DOHH2 (cell line): ENCODE results near the gene EHBP1L1.

ENCODE experiments used
- H3F3A ChIP-seq: fragments of 200-600 bp; sonication (generic), shearing (Covaris generic); 2 replicates; pipeline ENCODE4 v1.6.0; 2016; ENCODE audit warnings: antibody characterized with exemption, mild to moderate bottlenecking; ENCODE audit not compliant: control insufficient read depth, insufficient read depth
- H3K27ac ChIP-seq: fragments of 200-600 bp; sonication (generic); 2 replicates; pipeline ENCODE4 v1.5.1; 2014; ENCODE audit warnings: low read depth, mild to moderate bottlenecking, low read length, moderate library complexity
- H3K27me3 ChIP-seq: fragments of 200-600 bp; sonication (generic); 2 replicates; pipeline ENCODE4 v1.6.1; 2014; ENCODE audit warnings: mild to moderate bottlenecking, low read length, mixed read lengths; ENCODE audit not compliant: control insufficient read depth
- H3K36me3 ChIP-seq: fragments of 200-600 bp; sonication (generic); 2 replicates; pipeline ENCODE4 v1.6.1; 2014; ENCODE audit warnings: mild to moderate bottlenecking, low read length, moderate library complexity, mixed read lengths; ENCODE audit not compliant: control insufficient read depth
- H3K4me1 ChIP-seq: fragments of 200-600 bp; sonication (generic); 2 replicates; pipeline ENCODE4 v1.6.1; 2014; ENCODE audit warnings: mild to moderate bottlenecking, low read length, mixed read lengths; ENCODE audit not compliant: control insufficient read depth
- H3K4me2 ChIP-seq: fragments of 200-600 bp; sonication (generic); 2 replicates; pipeline ENCODE4 v1.6.0; 2014; ENCODE audit warnings: mild to moderate bottlenecking, low read length, moderate library complexity
- H3K4me3 ChIP-seq: fragments of 200-600 bp; sonication (generic); 2 replicates; pipeline ENCODE4 v1.5.1; 2014; ENCODE audit warnings: mild to moderate bottlenecking, low read length, mixed read lengths
- H3K79me2 ChIP-seq: fragments of 200-600 bp; sonication (generic); 2 replicates; pipeline ENCODE4 v1.6.1; 2014; ENCODE audit warnings: mild to moderate bottlenecking, low read length, mixed read lengths; ENCODE audit not compliant: control insufficient read depth
- H3K9me2 ChIP-seq: fragments of 200-600 bp; sonication (generic); replicated peaks from 2 replicates; pipeline ENCODE4 v1.6.1; 2014; ENCODE audit warnings: mild to moderate bottlenecking, low read length, mixed read lengths; ENCODE audit not compliant: control insufficient read depth
- H3K9me3 ChIP-seq: fragments of 200-600 bp; sonication (generic); 2 replicates; pipeline ENCODE4 v1.6.1; 2014; ENCODE audit warnings: antibody characterized with exemption, low read length, mixed read lengths; ENCODE audit not compliant: control insufficient read depth, insufficient read depth
- H4K20me1 ChIP-seq: fragments of 200-600 bp; sonication (generic); 2 replicates; pipeline ENCODE4 v1.6.0; 2014; ENCODE audit warnings: low read depth, mild to moderate bottlenecking, antibody characterized with exemption, low read length, moderate library complexity; ENCODE audit not compliant: control insufficient read depth, insufficient read depth
- CTCF ChIP-seq: fragments of 200-600 bp; sonication (generic); IDR thresholded peaks from one replicate; pipeline ENCODE4 v1.5.1; 2014; ENCODE audit warnings: antibody characterized with exemption, mild to moderate bottlenecking, low read depth, low read length; ENCODE audit not compliant: poor library complexity, severe bottlenecking
- EZH2phosphoT487 ChIP-seq: fragments of 200-600 bp; sonication (generic); IDR thresholded peaks from 2 replicates; pipeline ENCODE4 v1.6.1; 2017; ENCODE audit warnings: borderline replicate concordance, mild to moderate bottlenecking, antibody characterized with exemption, low read length, moderate library complexity, mixed read lengths

EHBP1L1 gene

DNA sequence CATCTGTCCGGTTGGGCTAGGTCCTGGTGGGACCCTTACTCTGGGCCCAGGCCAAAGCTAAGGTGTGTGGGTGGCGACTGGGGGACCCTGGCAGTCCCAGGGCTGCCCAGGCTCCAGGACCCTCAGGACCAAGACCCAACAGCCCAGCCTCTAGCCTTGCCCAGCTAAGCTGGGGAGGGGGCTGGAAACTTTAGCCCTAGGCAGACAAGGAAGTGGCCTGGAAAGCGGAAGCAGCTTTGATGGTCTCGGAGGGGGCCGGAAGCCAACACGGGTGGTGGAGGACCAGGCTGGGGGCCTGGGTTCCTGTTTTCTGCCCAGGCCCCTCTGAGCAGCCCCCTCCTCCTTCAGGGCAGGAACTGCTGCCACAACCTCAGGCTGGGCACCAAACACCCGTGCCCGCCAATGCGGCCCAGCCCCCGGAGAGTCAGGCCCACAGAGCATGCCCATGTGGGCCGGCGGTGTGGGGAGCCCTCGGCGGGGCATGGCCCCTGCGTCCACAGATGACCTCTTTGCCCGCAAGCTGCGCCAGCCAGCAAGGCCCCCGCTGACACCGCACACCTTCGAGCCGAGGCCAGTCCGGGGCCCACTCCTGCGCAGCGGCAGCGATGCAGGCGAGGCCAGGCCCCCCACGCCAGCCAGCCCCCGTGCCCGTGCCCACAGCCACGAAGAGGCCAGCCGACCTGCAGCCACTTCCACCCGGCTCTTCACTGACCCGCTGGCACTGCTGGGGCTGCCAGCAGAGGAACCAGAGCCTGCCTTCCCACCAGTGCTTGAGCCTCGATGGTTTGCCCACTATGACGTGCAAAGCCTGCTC lies 64.8 kb downstream of the EHBP1L1 start:
- Histone ChIP-seq H3K27me3 (no peaks in the 10 kb centered on the region), H3K4me2 (peak overlapping the region; percentile 100), H3K36me3 (peaks cover 79% of the 10 kb centered on the region), H3K4me3 (peak overlapping the region; percentile 84), H3K4me1 (peaks cover 49% of the 10 kb centered on the region), H4K20me1 (no peaks in the 10 kb centered on the region), H3K9me2 (no peaks in the 10 kb centered on the region), H3F3A (peaks cover 28% of the 10 kb centered on the region), H3K79me2 (peaks cover 28% of the 10 kb centered on the region), H3K27ac (peak overlapping the region; percentile 97), H3K9me3 (no peaks in the 10 kb centered on the region)
- no peak for TF ChIP-seq CTCF
- no peak for TF ChIP-seq EZH2phosphoT487

- TF ChIP-seq EZH2phosphoT487 (no peak), CTCF (no peak)
- H3K9me3 ChIP-seq = no peaks in the 10 kb centered on the region
- H3K27me3 ChIP-seq = no peaks in the 10 kb centered on the region
- H3K79me2 ChIP-seq = peaks cover 28% of the 10 kb centered on the region
- no peaks in the 10 kb centered on the region for H4K20me1 ChIP-seq
- H3K4me3 ChIP-seq = peak overlapping the region; percentile 84
- peaks cover 49% of the 10 kb centered on the region for H3K4me1 ChIP-seq
- H3K9me2 ChIP-seq = no peaks in the 10 kb centered on the region
- peak overlapping the region; percentile 97 for H3K27ac ChIP-seq
- peak overlapping the region; percentile 100 for H3K4me2 ChIP-seq
- H3F3A ChIP-seq = peaks cover 28% of the 10 kb centered on the region
- peaks cover 78% of the 10 kb centered on the region for H3K36me3 ChIP-seq
Measured at GRCh38 chr11:65641297-65642013, 65.6 kb downstream of the EHBP1L1 start.
